CD4-positive, alpha-beta T cell treated with Interleukin-10 for 1 hour (primary cell): ENCODE results near the gene ZNF462.
"Not testable (repeated sequence)": the region's sequence is repeated elsewhere in the genome, so short reads cannot be mapped to it uniquely, and the experiment has no call there.

Experiments
- DNase-seq: peaks from one replicate; pipeline ENCODE4 v3.0.0-alpha.2; 2020

Gene ZNF462

GRCh38 chr9:106963684-106964083 lies 100.7 kb downstream of the ZNF462 start:
- DNase-seq: no peak

- peak; percentile 5 for DNase-seq
Measured at GRCh38 chr9:106964329-106964728, 101.4 kb downstream of the ZNF462 start.

DNA sequence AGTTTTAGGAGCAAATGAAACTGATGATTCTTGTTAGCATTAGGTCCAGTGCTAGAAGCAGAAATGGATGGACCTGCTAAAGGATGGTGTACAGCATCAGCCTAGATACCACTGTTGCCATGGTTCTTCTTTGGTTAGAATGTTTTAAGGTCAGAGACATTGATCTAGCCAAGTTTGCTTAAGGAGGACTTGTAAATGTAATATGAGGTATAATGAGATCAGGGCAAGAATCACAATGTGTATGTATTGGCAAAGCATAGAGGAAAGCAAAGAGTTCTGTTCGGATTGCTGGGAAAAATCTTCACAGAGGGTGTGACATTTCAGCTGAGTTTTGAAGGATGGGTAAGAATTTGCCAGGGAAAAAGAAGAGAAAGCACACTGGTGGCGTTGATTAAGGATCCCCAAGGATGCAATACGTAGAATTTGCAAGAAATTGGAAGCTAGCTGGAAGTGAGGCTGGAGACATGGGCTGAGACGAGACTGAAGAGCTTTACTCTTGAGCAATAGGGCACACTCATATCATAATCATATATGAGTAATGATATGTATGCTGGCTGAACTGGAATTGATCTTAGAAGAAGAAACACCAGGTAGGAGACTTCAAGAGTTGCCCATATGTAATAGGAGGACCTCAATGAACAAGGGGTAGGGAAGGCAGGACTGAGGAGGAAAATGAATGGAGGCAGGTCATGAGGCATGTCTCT lies 102.0 kb downstream of the ZNF462 start:
- no peak for DNase-seq

GRCh38 chr9:106966481-106966880 lies 103.5 kb downstream of the ZNF462 start:
- no peak for DNase-seq

DNA sequence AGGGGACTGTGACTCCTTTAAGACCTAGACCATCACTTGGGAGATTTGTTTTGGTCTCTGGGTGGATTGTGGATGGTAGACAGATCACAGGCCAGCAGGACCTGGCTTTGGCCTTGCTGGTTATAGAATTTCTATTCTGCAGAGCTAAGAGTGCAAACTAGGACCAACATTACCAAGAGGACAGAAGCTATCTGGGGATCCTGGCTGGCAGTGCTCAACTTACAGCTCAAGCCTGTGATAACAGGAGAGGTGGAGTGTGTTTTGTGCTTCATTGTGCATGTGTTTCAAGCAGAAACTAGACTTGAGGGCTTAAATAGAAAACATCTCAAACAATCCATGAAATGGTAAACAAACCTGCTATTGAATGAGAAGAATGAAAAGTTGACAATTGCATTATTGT lies 106.7 kb downstream of the ZNF462 start:
- DNase-seq: no peak

- DNase-seq: no peak
Measured at GRCh38 chr9:106970219-106970975, 107.4 kb downstream of the ZNF462 start.

DNA sequence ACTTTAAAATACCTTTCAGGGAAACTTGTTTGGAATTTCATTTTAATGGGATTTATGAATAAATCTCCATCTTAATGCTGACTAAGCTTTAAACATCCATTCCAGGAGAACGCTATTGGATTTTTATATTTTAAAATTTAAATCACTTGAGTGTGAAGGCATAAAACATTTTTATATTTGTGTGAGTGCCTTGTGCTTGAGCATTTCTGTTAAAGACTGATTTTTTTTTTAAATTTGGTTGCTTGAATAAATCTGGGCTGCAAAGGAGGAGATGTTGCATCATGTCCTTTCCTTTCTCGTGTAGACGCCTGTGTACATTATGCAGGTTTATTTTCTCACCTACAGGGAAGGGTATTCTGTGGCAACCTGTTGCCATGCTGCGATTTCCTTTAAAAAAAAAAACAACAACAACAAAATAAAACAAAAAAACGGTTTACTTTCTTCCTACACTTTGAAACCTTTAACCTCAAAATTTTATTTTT lies 108.1 kb downstream of the ZNF462 start:
- no peak for DNase-seq

DNA sequence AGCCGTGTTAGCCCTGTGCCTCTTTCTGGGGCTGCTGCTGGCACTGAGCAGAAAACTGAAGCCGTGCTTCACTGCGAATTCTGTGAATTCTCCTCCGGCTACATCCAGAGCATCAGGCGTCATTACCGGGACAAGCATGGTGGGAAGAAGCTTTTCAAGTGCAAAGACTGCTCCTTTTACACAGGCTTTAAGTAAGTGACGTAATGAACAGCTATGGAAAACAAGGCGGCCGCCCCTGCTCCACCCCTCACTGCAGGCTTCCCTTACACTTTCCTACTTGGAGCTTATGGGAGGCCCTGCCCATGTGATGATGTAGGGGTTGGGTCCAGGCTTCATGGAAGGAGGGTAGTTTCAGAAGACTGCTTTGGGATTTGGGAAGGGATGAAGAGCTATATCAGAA lies 109.1 kb downstream of the ZNF462 start:
- DNase-seq: no peak

DNA sequence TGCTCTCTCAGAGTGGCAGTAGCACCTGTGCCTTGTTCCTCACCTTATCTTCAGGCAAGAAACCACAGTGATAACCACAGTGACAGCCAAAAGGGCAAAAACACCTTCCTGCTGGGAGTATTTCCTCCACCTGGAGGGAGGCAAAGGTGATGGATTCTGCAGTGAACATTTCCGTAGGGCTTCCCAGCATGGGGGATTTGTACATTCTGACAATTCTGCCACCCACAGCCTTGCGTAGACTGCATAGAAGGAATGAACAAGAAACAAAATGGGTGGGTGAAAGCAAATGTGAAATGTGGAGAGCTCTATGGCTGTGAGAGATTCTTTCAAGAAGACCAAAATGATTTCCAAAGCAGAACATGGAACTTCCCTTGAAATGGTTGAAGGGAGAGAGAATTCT lies 111.4 kb downstream of the ZNF462 start:
- no peak for DNase-seq

GRCh38 chr9:106976772-106977171 lies 113.8 kb downstream of the ZNF462 start:
- no peak for DNase-seq

GRCh38 chr9:106980551-106981101 lies 117.7 kb downstream of the ZNF462 start:
- no peak for DNase-seq

- DNase-seq: no peak
Measured at GRCh38 chr9:106981396-106982287, 118.7 kb downstream of the ZNF462 start.

DNA sequence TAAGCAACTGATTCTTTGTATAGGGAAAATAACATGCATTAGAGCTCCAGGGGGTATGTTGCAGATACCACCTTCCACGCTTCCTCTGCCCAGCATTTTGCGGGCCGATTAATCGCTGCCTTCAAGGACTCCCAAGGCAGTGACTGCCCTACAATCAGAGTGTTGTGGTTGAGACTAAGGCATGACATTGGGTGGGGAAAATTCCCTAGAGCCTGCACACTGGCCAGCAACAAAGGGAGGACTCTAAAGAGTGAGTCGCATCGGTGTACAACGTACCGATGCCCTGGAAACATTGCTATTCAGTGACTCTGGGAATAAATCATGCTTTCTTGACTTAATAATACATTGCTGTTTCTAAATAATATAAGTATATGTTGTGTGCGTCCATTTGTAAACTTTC lies 119.7 kb downstream of the ZNF462 start:
- no peak for DNase-seq

GRCh38 chr9:106983346-106983745 lies 120.4 kb downstream of the ZNF462 start:
- DNase-seq: no peak

DNA sequence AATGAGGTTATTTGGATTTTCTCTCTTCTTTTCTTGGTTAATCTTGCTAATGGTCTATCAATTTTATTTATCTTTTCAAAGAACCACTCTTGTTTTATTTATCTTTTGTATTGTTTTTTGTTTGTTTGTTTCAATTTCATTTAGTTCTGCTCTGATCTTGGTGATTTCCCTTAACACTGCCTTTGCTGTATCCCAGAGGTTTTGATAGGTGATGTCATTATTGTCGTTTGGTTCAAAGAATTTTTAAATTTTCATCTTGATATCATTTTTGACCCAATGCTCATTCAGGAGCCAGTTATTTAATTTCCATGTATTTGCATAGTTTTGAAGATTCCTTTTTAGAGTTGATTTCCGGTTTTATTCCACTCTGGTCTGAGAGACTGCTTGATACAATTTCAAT lies 126.9 kb downstream of the ZNF462 start:
- DNase-seq: not testable (repeated sequence)

DNA sequence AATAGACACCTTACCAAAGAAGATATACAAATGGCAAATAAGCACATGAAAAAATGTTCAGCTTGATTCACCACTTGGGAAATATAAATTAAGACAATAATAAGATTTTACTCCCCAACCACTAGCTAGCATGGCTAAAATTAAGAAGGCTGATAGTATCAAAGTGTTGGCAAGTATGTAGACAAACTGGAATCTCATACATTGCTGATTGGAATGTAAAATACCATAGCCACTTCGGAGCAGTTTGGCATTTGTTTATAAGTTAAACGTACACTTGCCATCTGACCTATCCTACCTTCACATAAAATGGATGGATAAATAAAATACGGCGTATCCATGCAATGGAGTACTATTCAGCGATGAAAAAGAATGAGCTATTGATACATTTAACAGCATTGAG lies 129.2 kb downstream of the ZNF462 start:
- DNase-seq: no peak

- no peak for DNase-seq
Measured at GRCh38 chr9:106993603-106994002, 130.6 kb downstream of the ZNF462 start.

- DNase-seq: no peak
Measured at GRCh38 chr9:106994463-106994862, 131.5 kb downstream of the ZNF462 start.

GRCh38 chr9:107000218-107000617 lies 137.3 kb downstream of the ZNF462 start:
- DNase-seq: no peak

DNA sequence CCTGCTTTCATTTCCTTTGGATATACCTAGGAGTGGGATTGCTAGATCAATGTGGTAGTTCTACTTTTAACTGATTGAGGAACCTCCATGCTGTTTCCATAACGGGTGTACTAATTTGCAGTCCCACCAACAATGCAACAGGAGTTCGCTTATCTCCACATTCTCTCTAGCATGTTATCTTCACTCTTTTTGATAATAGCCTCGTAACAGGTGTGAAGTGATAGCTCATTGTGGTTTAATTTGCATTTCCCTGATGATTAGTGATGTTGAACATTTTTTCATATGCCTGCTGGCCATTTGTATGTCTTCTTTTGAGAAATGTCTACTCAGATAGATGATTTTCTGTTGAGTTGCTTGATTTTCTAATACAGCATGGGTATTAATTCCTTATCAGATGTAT lies 142.2 kb downstream of the ZNF462 start:
- DNase-seq: no peak

DNA sequence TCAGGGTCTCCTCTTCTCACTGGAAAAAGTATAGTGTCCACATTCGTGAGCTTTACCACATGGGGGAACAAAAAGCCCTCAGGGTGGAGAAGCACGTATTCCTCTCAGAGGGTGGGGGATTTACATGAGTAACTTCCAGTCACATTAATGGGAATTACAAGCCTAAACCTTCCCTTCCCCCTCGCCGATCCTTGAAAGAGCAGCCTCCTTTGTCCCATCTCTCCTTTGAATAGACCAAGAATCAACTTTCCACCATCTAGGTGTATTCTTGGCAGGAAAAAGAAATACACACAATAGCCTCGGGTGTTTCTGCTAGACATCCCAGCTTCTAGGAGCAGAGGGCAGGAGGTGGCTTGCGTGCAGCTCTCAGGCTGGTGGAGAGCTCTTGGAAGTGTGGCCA lies 144.4 kb downstream of the ZNF462 start:
- DNase-seq: no peak

DNA sequence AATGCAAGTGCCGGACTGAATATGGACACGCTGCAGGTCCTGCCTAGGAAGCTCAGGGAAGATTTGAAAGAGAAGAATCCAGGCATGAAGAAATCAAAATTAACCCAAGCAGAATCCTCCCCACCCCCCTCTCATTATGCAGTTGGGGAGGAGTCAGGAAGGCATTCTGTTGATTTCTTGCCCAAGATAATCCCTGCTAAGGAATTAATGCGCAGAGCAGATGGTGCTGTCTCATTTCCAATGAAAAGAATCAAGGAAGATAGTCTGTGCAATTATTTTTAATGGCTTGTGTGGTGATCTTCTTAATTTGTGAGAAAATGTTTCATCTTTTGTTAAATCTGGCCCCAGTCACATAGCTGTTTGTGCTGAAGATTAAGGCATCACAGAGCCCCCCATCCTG lies 145.0 kb downstream of the ZNF462 start:
- no peak for DNase-seq

- DNase-seq: no peak
Measured at GRCh38 chr9:107008447-107008846, 145.5 kb downstream of the ZNF462 start.
